SU-DHL-6 (cell line): Measurements from ENCODE around the gene MRPL22.

Experiments
- EZH2phosphoT487 ChIP-seq: fragments of 200-600 bp; sonication (generic), shearing (Covaris generic); conservative IDR thresholded peaks from 2 replicates; pipeline ENCODE4 v1.6.1; 2018; ENCODE audit warnings: mild to moderate bottlenecking, antibody characterized with exemption, low read length, moderate library complexity, mixed read lengths
- TF ChIP-seq, protein P1 (sequence below): fragments of 200-600 bp; sonication (generic); IDR thresholded peaks from one replicate; pipeline ENCODE4 v1.5.1; 2017; ENCODE audit warnings: antibody characterized with exemption, mild to moderate bottlenecking, low read length, moderate library complexity; ENCODE audit not compliant: insufficient read depth, poor library complexity, severe bottlenecking

DNA sequence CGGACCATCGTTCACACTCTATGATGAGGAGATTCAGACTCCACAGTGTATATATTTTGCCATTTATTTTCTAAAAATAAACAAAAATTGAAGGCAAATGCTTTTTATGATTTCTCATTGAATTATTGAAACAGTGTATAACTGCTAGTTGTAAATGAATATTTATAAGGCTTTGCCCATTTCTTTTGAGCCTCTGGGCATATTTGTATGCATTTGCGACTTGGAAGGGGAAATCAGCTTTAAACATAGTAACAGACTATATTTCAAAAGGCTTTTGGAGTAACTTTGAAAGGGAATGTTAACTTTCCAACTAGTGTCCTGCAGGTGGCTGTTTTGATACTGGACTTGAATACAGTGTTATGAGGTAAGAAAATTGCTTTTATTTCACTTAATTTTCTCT, 26.0 kb downstream of the MRPL22 start:
- TF ChIP-seq, protein P1, sequence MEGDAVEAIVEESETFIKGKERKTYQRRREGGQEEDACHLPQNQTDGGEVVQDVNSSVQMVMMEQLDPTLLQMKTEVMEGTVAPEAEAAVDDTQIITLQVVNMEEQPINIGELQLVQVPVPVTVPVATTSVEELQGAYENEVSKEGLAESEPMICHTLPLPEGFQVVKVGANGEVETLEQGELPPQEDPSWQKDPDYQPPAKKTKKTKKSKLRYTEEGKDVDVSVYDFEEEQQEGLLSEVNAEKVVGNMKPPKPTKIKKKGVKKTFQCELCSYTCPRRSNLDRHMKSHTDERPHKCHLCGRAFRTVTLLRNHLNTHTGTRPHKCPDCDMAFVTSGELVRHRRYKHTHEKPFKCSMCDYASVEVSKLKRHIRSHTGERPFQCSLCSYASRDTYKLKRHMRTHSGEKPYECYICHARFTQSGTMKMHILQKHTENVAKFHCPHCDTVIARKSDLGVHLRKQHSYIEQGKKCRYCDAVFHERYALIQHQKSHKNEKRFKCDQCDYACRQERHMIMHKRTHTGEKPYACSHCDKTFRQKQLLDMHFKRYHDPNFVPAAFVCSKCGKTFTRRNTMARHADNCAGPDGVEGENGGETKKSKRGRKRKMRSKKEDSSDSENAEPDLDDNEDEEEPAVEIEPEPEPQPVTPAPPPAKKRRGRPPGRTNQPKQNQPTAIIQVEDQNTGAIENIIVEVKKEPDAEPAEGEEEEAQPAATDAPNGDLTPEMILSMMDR, result no peak
- TF ChIP-seq EZH2phosphoT487, result no peak
